Measurements from ENCODE around the gene CYFIP1. TPM values are rescaled to one million over a fixed set of nuclear protein-coding genes. Genes with fewer than 3 reads are reported as not detected.

Gene CYFIP1
- total RNA-seq, 1 experiment from 2014 or later, result 159 TPM

- TF ChIP-seq SIN3A (IDR thresholded peaks at IDR 0.05; ENCODE audit: borderline replicate concordance, insufficient read depth, low read depth, low read length), result no peak
- no peak for TF ChIP-seq REST (IDR thresholded peaks at IDR 0.05; ENCODE audit: insufficient read depth in 1 of 2, low read depth in 2 of 2, low read length in 1 of 2)
- TF ChIP-seq CTCF (IDR thresholded peaks at IDR 0.05), result no peak
- TF ChIP-seq TCF7L2 (IDR thresholded peaks at IDR 0.05; ENCODE audit: low read depth, low read length), result no peak
- no peak for TF ChIP-seq POLR2AphosphoS5 (IDR thresholded peaks at IDR 0.05; ENCODE audit: low read depth, low read length)
- H3K4me3 ChIP-seq (ENCODE audit: low read depth in 2 of 2, low read length in 2 of 2), result no peak overlapping the region
- H3K4me1 ChIP-seq (ENCODE audit: control insufficient read depth, insufficient read depth, low read length), result peaks cover 22% of the 10 kb centered on the region
- no peaks in the 10 kb centered on the region for H3K27me3 ChIP-seq (ENCODE audit: control insufficient read depth, insufficient read depth, low read length)
- H3K9me3 ChIP-seq (ENCODE audit: control insufficient read depth, insufficient read depth, low read depth, low read length), result no peaks in the 10 kb centered on the region
- intact Hi-C loops (cut with micrococcal nuclease; ENCODE audit: unreplicated experiment), result no loop called here
- no TSS peak for BruUV-seq (replicated peaks)
- no peaks in the 10 kb centered on the region for H3K36me3 ChIP-seq (ENCODE audit: control insufficient read depth, insufficient read depth, low read length)
- no peak for ATAC-seq
- CTCF ChIA-PET, result no interaction called here
- no peak overlapping the region for H3K27ac ChIP-seq (ENCODE audit: low read length)
- POLR2A ChIA-PET, result no interaction called here
- no peak for DNase-seq (ENCODE audit: low read depth, low spot score)
- in situ Hi-C loops (cut with HindIII; ENCODE audit: low pct_unique_long_range_greater_than_20kb, low sequenced_read_pairs), result no loop called here
These were observed 20.7 kb downstream of the CYFIP1 start for GRCh38 chr15:22959321-22960101.

GRCh38 chr15:22958487-22959280, 21.5 kb downstream of the CYFIP1 start:
- H3K27ac ChIP-seq (ENCODE audit: low read length), result no peak overlapping the region
- TF ChIP-seq SIN3A (IDR thresholded peaks at IDR 0.05; ENCODE audit: borderline replicate concordance, insufficient read depth, low read depth, low read length) (no peak), POLR2AphosphoS5 (IDR thresholded peaks at IDR 0.05; ENCODE audit: low read depth, low read length) (no peak), TCF7L2 (IDR thresholded peaks at IDR 0.05; ENCODE audit: low read depth, low read length) (no peak), CTCF (IDR thresholded peaks at IDR 0.05) (no peak), REST (IDR thresholded peaks at IDR 0.05; ENCODE audit: insufficient read depth in 1 of 2, low read depth in 2 of 2, low read length in 1 of 2) (no peak)
- intact Hi-C loops (cut with micrococcal nuclease; ENCODE audit: unreplicated experiment), result no loop called here
- no peaks in the 10 kb centered on the region for H3K36me3 ChIP-seq (ENCODE audit: control insufficient read depth, insufficient read depth, low read length)
- no peaks in the 10 kb centered on the region for H3K27me3 ChIP-seq (ENCODE audit: control insufficient read depth, insufficient read depth, low read length)
- no TSS peak for BruUV-seq (replicated peaks)
- H3K9me3 ChIP-seq (ENCODE audit: control insufficient read depth, insufficient read depth, low read depth, low read length), result no peaks in the 10 kb centered on the region
- no peak for ATAC-seq
- no peak overlapping the region for H3K4me3 ChIP-seq (ENCODE audit: low read depth in 2 of 2, low read length in 2 of 2)
- DNase-seq (ENCODE audit: low read depth, low spot score), result no peak
- POLR2A ChIA-PET, result no interaction called here
- peaks cover 15% of the 10 kb centered on the region for H3K4me1 ChIP-seq (ENCODE audit: control insufficient read depth, insufficient read depth, low read length)
- CTCF ChIA-PET, result no interaction called here
- in situ Hi-C loops (cut with HindIII; ENCODE audit: low pct_unique_long_range_greater_than_20kb, low sequenced_read_pairs), result no loop called here
